Tibial nerve (tissue), 4 donors: ENCODE measurements around the gene SESTD1.

Experiments used
- EP300 ChIP-seq, 2 donors: sonication (generic); formaldehyde crosslinking; IDR thresholded peaks; one replicate each; pipeline ENCODE4 v1.6.1; 2017; ENCODE audit warnings: antibody characterized with exemption in 2 of 2, mild to moderate bottlenecking in 1 of 2
- TF ChIP-seq, protein P1 (sequence below), 5 experiments: fragments of 200-600 bp in 3 of 5; fragments of 450-650 bp in 2 of 5; sonication (generic) in 3 of 5; IDR thresholded peaks; one replicate each; pipeline ENCODE4 v1.5.1; 2016 to 2019; ENCODE audit warnings: antibody characterized with exemption in 5 of 5, mild to moderate bottlenecking in 3 of 5, moderate library complexity in 2 of 5

DNA sequence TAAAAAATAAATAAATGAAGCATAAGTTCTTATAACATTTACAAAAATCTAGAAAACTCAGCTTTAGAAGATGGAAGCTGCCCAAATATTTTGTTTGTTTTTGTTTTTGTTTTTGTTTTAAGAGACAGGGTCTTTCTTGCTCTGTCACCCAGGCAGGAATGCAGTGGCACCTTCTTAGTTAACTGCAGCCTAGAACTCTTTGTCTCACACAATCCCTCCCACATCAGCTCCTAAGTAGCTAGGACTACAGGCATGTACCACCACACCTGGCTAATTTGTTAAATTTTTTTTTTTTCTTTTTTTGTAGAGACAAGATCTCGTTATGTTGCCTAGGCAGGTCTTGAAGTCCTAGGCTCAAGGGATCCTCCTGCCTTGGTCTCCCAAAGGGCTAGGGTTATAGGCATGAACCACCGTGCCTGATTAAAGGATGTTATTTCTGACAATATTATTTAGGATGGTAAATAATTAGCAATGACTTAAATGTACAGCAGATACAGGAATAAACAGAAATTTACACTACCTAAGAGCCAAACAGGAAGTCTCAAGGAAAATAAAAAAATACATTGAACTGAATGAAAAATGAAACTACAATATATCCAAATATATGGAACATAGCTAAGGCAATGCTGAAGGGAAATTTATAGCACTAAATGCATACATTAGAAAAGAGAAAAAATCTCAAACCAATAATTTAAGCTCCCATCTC, 17.2 kb downstream of the SESTD1 start:
- TF ChIP-seq, protein P1, sequence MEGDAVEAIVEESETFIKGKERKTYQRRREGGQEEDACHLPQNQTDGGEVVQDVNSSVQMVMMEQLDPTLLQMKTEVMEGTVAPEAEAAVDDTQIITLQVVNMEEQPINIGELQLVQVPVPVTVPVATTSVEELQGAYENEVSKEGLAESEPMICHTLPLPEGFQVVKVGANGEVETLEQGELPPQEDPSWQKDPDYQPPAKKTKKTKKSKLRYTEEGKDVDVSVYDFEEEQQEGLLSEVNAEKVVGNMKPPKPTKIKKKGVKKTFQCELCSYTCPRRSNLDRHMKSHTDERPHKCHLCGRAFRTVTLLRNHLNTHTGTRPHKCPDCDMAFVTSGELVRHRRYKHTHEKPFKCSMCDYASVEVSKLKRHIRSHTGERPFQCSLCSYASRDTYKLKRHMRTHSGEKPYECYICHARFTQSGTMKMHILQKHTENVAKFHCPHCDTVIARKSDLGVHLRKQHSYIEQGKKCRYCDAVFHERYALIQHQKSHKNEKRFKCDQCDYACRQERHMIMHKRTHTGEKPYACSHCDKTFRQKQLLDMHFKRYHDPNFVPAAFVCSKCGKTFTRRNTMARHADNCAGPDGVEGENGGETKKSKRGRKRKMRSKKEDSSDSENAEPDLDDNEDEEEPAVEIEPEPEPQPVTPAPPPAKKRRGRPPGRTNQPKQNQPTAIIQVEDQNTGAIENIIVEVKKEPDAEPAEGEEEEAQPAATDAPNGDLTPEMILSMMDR (IDR thresholded peaks at IDR 0.05): no peak
- no peak for TF ChIP-seq EP300 (IDR thresholded peaks at IDR 0.05)
